Activated T-cell treated with anti-CD3 and anti-CD28 coated beads, Interleukin-2, amount 50 U/mL, for 48 hours (primary cell): ENCODE measurements around the gene MEGF8.

Source experiments
- DNase-seq, 2 experiments: peaks; one replicate each; pipeline ENCODE4 v3.0.0-alpha.2; 2020

Gene MEGF8

DNA sequence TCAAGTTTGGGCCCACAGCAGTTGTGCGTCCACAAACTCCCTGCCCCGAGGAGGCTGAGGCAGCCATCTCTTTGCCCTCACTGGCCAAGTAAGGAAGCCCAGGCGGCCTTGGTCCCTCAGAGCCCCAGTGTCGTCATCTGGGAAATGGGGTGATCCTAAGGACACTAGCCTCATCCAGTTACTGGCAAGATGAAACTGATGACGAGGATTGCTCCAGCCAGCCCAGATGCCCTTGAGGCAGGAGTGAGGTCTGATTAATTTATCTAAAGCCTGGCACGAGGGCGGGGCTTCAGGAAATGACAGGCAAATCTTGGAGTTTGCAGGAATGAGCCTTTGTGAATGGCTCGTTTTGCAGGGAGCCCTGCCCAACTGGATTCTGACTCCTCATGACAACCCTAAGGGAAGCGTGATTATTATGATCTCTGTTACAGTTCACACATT, 96.2 kb downstream of the MEGF8 start:
- DNase-seq, result no peak

DNA sequence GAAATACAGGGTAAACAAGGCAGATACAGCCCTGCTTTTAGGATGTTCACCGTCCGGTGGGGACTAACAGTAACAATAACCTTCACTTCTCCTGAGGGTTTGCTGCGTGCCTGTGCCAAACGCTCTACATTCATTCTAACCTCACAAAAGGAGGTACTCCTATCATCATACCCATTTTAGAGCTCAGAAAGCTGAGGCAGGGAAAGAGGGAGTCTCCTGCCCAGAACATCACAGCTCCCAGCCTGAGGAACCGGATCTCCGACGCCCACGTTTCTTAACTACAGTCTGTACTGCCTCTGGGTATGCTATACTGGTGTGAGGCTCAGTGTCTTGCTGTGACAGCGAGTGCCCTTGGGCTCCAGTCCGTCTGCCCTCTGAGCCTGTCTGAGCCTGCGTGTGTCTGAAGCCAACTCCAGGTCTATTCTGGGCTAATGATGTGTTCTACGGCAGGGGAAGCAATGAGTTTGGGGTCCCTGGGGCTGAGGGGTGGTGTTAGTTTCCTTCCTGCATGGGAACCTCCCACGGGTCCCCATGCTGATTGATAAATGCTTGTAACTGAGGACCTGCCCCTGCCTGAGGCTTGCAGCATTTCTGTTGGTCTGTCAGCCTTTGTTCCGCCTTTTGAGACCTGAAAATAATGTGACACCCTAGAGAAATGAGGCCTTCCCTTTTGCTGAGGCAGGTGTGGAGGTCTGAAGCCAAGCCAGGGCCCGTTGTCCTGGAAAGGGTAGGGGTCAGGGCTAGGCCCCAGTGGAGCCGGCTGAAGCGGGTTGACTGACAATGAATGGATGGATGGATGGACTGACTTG, 96.9 kb downstream of the MEGF8 start:
- DNase-seq, result no peak

DNA sequence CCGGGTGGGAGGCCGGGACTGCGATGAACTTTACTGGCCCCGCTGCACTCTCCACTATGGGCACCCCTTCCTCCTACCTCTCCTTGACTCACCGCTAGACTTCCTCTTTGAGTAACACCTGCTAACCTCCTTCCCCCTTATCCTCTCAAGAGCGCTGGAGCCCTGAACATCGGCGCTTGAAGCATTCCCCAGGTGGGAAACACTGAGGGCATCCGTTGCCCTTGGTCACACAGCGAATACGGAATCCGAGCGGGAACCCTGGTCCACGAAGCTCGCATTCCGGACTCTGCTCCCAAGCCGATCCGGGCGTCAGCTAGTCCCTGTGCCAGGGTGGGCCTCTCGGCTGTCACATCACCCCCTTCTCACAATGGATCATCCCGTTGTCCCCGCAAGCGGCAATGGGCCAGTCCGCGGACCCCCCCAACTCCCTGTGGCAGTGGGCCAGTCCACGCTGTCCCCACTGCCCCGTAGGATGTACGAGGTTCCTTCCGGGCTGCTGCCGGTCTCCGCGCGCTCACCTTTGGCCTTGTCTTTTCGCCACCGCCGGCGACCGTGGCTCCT, 97.5 kb downstream of the MEGF8 start:
- DNase-seq, result peak; percentile 68 to 74

DNA sequence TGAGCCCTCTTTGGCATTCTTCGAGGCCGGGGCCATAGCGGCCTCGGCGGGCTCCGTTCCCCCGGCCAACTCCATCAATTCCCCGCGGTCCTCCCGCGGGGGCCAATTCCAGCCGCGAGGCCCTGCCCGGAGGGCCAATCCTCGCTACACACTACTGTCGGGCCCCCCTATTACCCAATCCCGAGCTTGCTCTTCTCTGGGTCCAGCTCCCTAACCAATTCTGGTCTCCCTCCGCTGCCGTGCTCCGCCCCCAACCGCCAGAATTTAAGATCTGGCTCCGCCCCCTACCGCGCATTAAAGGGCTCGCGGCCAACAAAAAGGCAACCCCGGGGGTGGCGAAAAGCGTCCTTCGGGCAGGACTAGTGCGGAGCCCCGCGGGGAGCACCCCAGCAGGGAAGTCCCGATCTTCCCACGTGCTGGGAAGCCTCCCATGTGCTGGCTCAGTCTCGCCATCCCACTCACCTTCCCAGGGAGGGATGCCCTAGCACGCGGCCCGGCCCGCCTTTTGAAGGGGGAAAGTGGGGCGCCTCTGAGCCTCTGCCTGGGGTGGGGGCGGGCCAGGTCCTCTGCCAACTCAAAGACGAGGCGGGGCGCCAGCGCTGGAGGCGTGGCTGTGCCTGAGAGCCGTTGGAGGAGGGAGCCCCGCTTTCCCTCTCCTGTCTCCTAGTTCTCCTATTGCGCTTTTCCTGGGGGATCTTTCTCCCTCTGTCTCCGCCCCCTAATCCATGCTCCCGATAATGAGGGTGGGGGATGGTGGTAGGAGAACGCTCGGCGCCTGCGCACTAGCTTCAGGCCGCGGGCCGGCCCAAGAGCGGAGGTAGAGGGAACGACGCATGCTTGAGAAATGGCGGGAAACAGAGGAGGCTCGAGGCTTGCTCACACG, 98.3 kb downstream of the MEGF8 start:
- DNase-seq, result peak; percentile 97

DNA sequence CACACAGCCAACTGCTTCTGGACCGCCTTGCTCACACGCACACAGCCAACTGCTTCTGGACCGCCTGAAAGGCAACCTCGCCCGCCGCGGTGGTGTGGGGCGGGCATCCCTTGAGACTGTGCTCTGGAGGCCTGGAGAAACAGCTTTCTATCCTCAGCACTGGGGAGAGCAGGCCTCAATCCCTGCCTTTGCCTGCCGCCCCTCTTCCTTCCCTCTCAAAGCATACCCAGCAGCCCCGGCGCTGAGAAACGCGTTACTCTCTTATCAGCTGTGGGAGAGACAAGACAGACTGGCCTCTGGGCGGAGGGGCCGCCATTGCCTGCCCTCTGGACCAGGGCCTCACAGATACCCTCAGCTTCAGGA, 98.9 kb downstream of the MEGF8 start:
- DNase-seq, result no peak

DNA sequence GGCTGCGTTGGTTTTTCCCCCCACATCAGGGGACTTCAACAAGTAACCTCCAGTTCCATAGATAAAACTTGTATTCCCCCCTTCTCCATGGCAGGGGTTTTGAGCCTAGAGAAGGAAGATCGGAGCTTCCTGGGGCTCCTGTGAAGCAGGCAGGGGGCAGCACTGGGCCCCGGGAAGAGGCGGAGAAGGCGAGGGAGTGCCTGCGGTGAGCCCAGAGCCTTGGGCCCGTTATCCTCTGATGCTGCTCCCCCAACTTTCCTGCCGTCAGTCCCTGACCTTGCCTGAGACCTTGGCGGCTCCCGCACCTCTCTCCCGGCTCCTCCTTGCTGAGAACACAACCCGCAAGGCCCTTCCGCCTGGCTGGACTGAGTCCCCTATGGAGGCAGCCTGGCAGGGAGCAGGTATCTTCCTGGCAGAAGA, 99.3 kb downstream of the MEGF8 start:
- no peak for DNase-seq

DNA sequence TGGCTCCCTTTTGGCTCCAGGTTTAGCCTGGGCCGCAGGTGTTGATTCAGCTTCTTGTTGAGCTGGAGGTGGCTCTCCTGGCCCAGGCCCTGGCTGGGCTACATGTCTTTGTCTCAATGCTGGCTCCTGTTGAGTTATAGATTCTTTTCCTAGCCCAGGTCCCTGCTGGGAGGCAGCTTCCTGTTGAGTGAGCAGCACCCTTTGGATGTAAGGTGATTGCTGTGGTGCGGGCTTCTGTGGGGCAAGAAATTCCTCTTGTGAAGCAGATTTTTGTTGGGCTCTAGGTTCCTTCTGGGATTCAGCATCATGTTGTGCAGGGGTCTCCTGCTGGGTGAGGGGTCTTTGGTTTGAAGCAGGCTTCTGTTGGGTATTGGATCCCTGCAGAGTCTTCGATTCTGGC, 101.2 kb downstream of the MEGF8 start:
- DNase-seq, result no peak

DNA sequence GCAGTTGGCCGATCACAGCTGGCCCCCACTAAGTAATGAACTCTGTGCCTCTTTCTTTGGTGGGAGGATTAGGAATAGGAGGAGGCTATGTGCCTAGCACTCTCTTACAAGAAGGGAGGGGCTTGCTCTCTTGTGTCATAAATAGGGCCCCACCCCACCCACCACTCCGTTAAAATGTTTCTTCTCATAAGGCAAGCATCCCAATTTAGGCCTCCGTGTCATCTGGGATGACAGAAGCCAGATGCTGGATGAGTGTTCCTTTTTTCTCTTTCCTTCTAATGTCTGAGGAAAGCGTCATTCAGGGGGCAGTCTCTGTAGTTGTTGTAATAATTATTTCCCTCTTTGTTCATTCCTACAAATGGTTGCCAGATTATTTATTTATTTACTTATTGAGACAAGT, 101.9 kb downstream of the MEGF8 start, which contains the start of gene LIPE:
LIPE (minus strand) TSS at position 76 of the 400 bp plus-strand sequence. CDS start 239 bp downstream, outside the sequence.
- no peak for DNase-seq
